Fibroblast of lung (primary cell): Measurements from ENCODE around the gene CMTM5. TPM values are rescaled to one million over a fixed set of nuclear protein-coding genes. Genes with fewer than 3 reads are reported as not detected.
A peak's percentile ranks its signal among the peaks of the same experiment; 100 is the strongest.

Experiments
- DNase-seq, 2 donors: peaks; one replicate each; pipeline versions ENCODE4 v3.0.0 to v3.0.0-alpha.2; 2010; ENCODE audit warnings: low read depth in 2 of 2
- H2AFZ ChIP-seq: 2 replicates; pipeline ENCODE4 v1.5.1; 2012; ENCODE audit warnings: low read length, control low read depth, inconsistent platforms
- H3K27ac ChIP-seq: 2 replicates; pipeline ENCODE4 v1.5.1; 2011; ENCODE audit warnings: low read length, control low read depth; ENCODE audit not compliant: insufficient read depth
- H3K27me3 ChIP-seq: 2 replicates; pipeline ENCODE4 v1.5.1; 2011; ENCODE audit warnings: mild to moderate bottlenecking, low read length; ENCODE audit not compliant: control insufficient read depth, insufficient read depth
- H3K36me3 ChIP-seq: 2 replicates; pipeline ENCODE4 v1.5.1; 2011; ENCODE audit warnings: low read length; ENCODE audit not compliant: control insufficient read depth, insufficient read depth
- H3K4me1 ChIP-seq: 2 replicates; pipeline ENCODE4 v1.5.1; 2011; ENCODE audit warnings: low read length; ENCODE audit not compliant: control insufficient read depth, insufficient read depth; ENCODE audit errors: extremely low read depth
- H3K4me2 ChIP-seq: 2 replicates; pipeline ENCODE4 v1.5.1; 2011; ENCODE audit warnings: low read length, control low read depth; ENCODE audit not compliant: insufficient read depth; ENCODE audit errors: extremely low read depth
- H3K4me3 ChIP-seq, 4 experiments: fragments of 200-600 bp in 1 of 4; sonication (generic) in 1 of 4; replicated peaks in 1 of 4; 2 replicates each; pipeline ENCODE4 v1.5.1; 2011 to 2016; ENCODE audit warnings: low read length in 4 of 4, low read depth in 3 of 4, mild to moderate bottlenecking in 3 of 4, control low read depth in 2 of 4, inconsistent platforms in 1 of 4, mixed read lengths in 1 of 4; ENCODE audit not compliant: insufficient read depth in 1 of 4; ENCODE audit errors: control extremely low read depth in 1 of 4
- H3K79me2 ChIP-seq: 2 replicates; pipeline ENCODE4 v1.5.1; 2012; ENCODE audit warnings: mild to moderate bottlenecking, low read length, inconsistent platforms; ENCODE audit not compliant: control insufficient read depth, insufficient read depth
- H3K9ac ChIP-seq: 2 replicates; pipeline ENCODE4 v1.5.1; 2011; ENCODE audit warnings: mild to moderate bottlenecking, low read length, control low read depth; ENCODE audit not compliant: insufficient read depth
- H3K9me3 ChIP-seq: 2 replicates; pipeline ENCODE4 v1.5.1; 2012; ENCODE audit warnings: low read depth, low read length; ENCODE audit not compliant: control insufficient read depth, insufficient read depth
- H4K20me1 ChIP-seq: 2 replicates; pipeline ENCODE4 v1.5.1; 2011; ENCODE audit warnings: low read length; ENCODE audit not compliant: control insufficient read depth, insufficient read depth; ENCODE audit errors: extremely low read depth
- EZH2 ChIP-seq: IDR thresholded peaks from 2 replicates; pipeline ENCODE4 v1.5.1; 2012; ENCODE audit warnings: low read length, control low read depth, mild to moderate bottlenecking; ENCODE audit errors: missing control alignments
- polyA plus RNA-seq, 2 donors: library from polyadenylated mRNA; depleted of rRNA in 1 of 2; stranded (reverse) in 1 of 2; unstranded in 1 of 2; fragments of >200 nt; gene quantifications; 2 replicates each; pipeline ENCODE4 v1.2.1, GENCODE V29; 2011 to 2012; ENCODE audit warnings: missing spikeins in 1 of 2
- total RNA-seq: library from RNA; depleted of rRNA; stranded (reverse); fragments of >200 nt; gene quantifications from 2 replicates; pipeline ENCODE4 v1.2.1, GENCODE V29; 2014
- TF ChIP-seq, protein P1 (sequence below), 2 donors: IDR thresholded peaks in 1 of 2; conservative IDR thresholded peaks in 1 of 2; 1 replicate in 1 of 2; 2 replicates in 1 of 2; pipeline ENCODE4 v1.5.1; 2011 to 2012; ENCODE audit warnings: low read length in 2 of 2, control low read depth in 1 of 2, inconsistent platforms in 1 of 2, low read depth in 1 of 2, mild to moderate bottlenecking in 1 of 2

Gene CMTM5
- total and polyA plus RNA-seq, 2 donors (not counting 1 experiment from before 2014, with no cell fraction given), result 0.08 to 0.33 TPM

DNA sequence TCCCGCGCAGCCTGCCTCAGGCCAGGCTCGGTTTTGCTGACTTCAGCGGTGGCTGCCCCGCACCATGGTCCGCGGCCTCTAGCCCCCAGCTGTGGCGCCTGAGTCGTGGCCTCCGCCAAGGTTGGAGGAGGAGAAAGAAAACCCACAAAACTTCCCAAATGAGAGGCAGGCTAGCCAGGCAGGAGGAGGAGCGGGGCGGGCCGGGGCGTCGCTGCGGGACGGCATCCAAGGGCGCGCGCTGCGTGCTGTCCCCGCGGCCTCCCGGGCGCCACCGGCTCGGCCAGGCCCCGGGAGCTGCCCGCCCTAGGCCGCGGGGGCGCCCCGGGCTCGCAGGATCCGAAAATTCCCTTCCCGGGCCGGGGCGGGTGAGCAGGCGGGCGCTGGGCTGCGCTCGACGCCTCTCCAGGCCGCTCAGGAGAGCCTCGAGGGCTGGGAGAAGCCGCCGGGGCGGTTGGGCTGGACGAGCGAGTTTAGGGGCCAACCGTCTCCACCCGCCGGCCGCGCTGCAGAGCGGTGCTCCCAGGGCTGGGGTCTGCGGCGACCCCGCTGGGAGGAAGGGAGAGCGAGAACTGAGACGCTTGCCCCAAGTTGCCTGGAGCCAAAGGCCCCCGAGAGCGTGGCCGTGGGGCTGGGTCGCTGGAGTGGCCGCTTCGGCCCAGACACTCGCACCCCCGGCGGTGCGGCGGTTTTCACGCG, 11.7 kb upstream of the CMTM5 start, which contains the start of gene EFS:
Gene EFS (minus strand): TSS at position 137 of the 696 bp plus-strand sequence. CDS start 147 bp downstream, outside the sequence.
- Histone ChIP-seq H3K79me2 (no peaks in the 10 kb centered on the region), H3K4me2 (peak within 1 kb of the TSS; percentile 58), H3K36me3 (no peaks in the 10 kb centered on the region), H3K9me3 (no peaks in the 10 kb centered on the region), H3K9ac (peak within 1 kb of the TSS; percentile 48), H4K20me1 (no peaks in the 10 kb centered on the region), H3K27me3 (peaks cover 20% of the 10 kb centered on the region), H2AFZ (peak within 1 kb of the TSS; percentile 10), H3K27ac (peak within 1 kb of the TSS; percentile 62), H3K4me3 (peak within 1 kb of the TSS; percentile 17 to 69 (median 46)), H3K4me1 (no peaks in the 10 kb centered on the region)
- DNase-seq, result peak; percentile 47 to 49
- no peak for TF ChIP-seq EZH2
- TF ChIP-seq, protein P1, sequence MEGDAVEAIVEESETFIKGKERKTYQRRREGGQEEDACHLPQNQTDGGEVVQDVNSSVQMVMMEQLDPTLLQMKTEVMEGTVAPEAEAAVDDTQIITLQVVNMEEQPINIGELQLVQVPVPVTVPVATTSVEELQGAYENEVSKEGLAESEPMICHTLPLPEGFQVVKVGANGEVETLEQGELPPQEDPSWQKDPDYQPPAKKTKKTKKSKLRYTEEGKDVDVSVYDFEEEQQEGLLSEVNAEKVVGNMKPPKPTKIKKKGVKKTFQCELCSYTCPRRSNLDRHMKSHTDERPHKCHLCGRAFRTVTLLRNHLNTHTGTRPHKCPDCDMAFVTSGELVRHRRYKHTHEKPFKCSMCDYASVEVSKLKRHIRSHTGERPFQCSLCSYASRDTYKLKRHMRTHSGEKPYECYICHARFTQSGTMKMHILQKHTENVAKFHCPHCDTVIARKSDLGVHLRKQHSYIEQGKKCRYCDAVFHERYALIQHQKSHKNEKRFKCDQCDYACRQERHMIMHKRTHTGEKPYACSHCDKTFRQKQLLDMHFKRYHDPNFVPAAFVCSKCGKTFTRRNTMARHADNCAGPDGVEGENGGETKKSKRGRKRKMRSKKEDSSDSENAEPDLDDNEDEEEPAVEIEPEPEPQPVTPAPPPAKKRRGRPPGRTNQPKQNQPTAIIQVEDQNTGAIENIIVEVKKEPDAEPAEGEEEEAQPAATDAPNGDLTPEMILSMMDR (conservative IDR thresholded peaks at IDR 0.05 in 1 of 2, IDR thresholded peaks at IDR 0.05 in 1 of 2; ENCODE audit: low read depth in 1 of 2, low read length in 2 of 2), result no peak

DNA sequence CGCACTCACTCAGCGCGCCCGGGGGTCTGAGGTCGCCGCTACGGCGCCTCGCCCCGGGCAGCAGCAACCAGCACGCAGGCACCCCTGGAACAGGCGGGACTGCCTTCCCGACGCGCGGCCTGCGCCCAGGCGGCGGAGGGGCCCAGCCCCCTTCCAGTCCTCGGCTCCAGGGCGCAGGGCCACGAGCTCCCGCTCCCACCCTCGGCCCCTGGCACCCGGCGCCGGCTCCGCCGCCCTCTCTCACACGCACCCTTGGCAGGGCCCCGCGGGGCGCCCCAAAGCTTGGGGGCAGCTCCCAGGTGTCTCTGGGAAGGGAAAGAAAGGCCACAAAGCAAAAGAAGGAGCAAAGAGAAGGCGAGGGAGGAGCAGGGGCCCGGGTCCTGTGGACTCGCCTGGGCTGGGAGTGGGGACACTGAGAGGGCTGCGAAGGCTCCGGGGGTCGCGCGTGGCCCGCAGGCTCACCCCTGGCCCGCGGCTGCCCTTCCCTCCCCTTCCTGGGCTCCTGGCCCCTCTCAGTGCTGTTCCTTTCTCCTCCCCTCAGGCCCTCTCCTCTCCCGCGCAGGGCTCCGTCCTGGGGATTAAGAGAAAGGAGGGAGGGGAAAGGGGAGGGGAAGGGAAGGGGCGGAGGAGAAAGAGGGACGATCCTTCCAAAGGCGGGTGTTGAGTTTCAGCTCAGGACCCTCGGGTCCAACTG, 11.0 kb upstream of the CMTM5 start:
- TF ChIP-seq, protein P1 (conservative IDR thresholded peaks at IDR 0.05 in 1 of 2, IDR thresholded peaks at IDR 0.05 in 1 of 2; ENCODE audit: low read depth in 1 of 2, low read length in 2 of 2), result no peak
- TF ChIP-seq EZH2, result peak; percentile 16
- peak; percentile 78 to 81 for DNase-seq
- no peak overlapping the region for H3K4me2 ChIP-seq
- no peaks in the 10 kb centered on the region for H3K36me3 ChIP-seq
- peaks cover 20% of the 10 kb centered on the region for H3K27me3 ChIP-seq
- peak overlapping the region in 2 of 4 experiments; percentile 31 to 62 for H3K4me3 ChIP-seq
- no peaks in the 10 kb centered on the region for H3K79me2 ChIP-seq
- no peaks in the 10 kb centered on the region for H3K4me1 ChIP-seq
- H3K9ac ChIP-seq, result peak overlapping the region; percentile 8
- H2AFZ ChIP-seq, result no peak overlapping the region
- H4K20me1 ChIP-seq, result no peaks in the 10 kb centered on the region
- H3K27ac ChIP-seq, result peak overlapping the region; percentile 10
- no peaks in the 10 kb centered on the region for H3K9me3 ChIP-seq

DNA sequence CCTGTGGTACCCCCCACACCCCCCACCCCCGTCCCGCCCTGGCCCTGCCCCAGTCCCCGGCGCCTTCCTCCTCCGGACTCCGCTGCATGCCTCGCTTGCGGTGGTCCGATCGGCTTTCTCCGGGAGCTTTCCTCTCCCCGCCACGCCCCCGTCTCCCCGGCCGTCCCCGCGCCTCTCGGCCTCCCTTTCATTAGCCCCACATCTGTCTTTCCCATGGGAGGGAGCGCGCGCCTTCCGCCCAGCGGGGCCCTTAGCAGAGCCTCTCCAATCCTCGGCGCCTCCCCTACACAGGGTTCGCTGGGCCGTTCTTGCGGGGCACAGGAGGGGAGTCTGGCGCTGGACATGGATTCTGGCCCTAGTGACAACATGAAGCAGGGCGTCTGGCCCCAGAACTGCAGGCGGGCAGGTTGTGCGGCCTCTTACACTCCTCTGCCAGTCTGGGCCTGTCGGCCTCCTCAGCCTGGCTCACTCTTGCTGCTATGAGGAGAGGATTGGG, 10.4 kb upstream of the CMTM5 start:
- H4K20me1 ChIP-seq, result no peaks in the 10 kb centered on the region
- H3K4me2 ChIP-seq, result no peak overlapping the region
- peaks cover 20% of the 10 kb centered on the region for H3K27me3 ChIP-seq
- H2AFZ ChIP-seq, result no peak overlapping the region
- H3K4me3 ChIP-seq, result peak overlapping the region in 1 of 4 experiments; percentile 62
- no peak overlapping the region for H3K27ac ChIP-seq
- no peaks in the 10 kb centered on the region for H3K79me2 ChIP-seq
- DNase-seq, result peak; percentile 73 to 76
- H3K36me3 ChIP-seq, result no peaks in the 10 kb centered on the region
- H3K4me1 ChIP-seq, result no peaks in the 10 kb centered on the region
- TF ChIP-seq, protein P1 (conservative IDR thresholded peaks at IDR 0.05 in 1 of 2, IDR thresholded peaks at IDR 0.05 in 1 of 2; ENCODE audit: low read depth in 1 of 2, low read length in 2 of 2), result no peak
- TF ChIP-seq EZH2, result no peak
- no peaks in the 10 kb centered on the region for H3K9me3 ChIP-seq
- no peak overlapping the region for H3K9ac ChIP-seq
